Astrocyte of the hippocampus (primary cell): ENCODE results near the gene DNHD1.
A peak's percentile ranks its signal among the peaks of the same experiment; 100 is the strongest.

Source experiments
- DNase-seq: peaks from one replicate; pipeline ENCODE4 v3.0.0; 2011; ENCODE audit warnings: low read depth, low spot score

DNHD1 gene

GRCh38 chr11:6587360-6587953 lies 90.4 kb downstream of the DNHD1 start:
- DNase-seq: no peak

GRCh38 chr11:6588018-6588417 lies 90.9 kb downstream of the DNHD1 start:
- DNase-seq: no peak

GRCh38 chr11:6594142-6594768 lies 97.2 kb downstream of the DNHD1 start:
- DNase-seq: no peak

- DNase-seq: no peak
Observed at GRCh38 chr11:6596239-6596877, 99.3 kb downstream of the DNHD1 start.

- DNase-seq: no peak
Observed at GRCh38 chr11:6598555-6598954, 101.5 kb downstream of the DNHD1 start.

GRCh38 chr11:6599449-6599848 lies 102.4 kb downstream of the DNHD1 start:
- DNase-seq: no peak

- DNase-seq: no peak
Observed at GRCh38 chr11:6599881-6600390, 102.9 kb downstream of the DNHD1 start.

- no peak for DNase-seq
Observed at GRCh38 chr11:6601041-6601461, 104.0 kb downstream of the DNHD1 start.

GRCh38 chr11:6602096-6602940 lies 105.2 kb downstream of the DNHD1 start:
- DNase-seq: no peak

GRCh38 chr11:6603287-6604080 lies 106.4 kb downstream of the DNHD1 start, which contains the start of the genes ILK and RRP8:
TSS of gene ILK (plus strand) at chr11:6603774. CDS start at chr11:6604272, 498 bp downstream.
TSS of gene RRP8 (minus strand) at chr11:6603616. CDS start at chr11:6603502, 114 bp downstream.
- peak; percentile 97 for DNase-seq

- peak; percentile 81 for DNase-seq
Observed at GRCh38 chr11:6604081-6604626, 107.1 kb downstream of the DNHD1 start.

GRCh38 chr11:6604790-6605189 lies 107.7 kb downstream of the DNHD1 start:
- no peak for DNase-seq

GRCh38 chr11:6606471-6607189 lies 109.5 kb downstream of the DNHD1 start:
- DNase-seq: peak; percentile 96

- no peak for DNase-seq
Observed at GRCh38 chr11:6607190-6607795, 110.2 kb downstream of the DNHD1 start.

GRCh38 chr11:6608011-6608410 lies 110.9 kb downstream of the DNHD1 start:
- no peak for DNase-seq

- DNase-seq: no peak
Observed at GRCh38 chr11:6608726-6609501, 111.8 kb downstream of the DNHD1 start.

GRCh38 chr11:6609502-6610015 lies 112.5 kb downstream of the DNHD1 start:
- no peak for DNase-seq

GRCh38 chr11:6610591-6610990 lies 113.5 kb downstream of the DNHD1 start:
- no peak for DNase-seq
